Endothelial cell (in vitro differentiated cells): ENCODE results near the gene IRF4. TPM values are rescaled to one million over a fixed set of nuclear protein-coding genes. Genes with fewer than 3 reads are reported as not detected.

Source experiments
- DNase-seq: peaks from one replicate; pipeline ENCODE4 v3.0.0; 2021; ENCODE audit warnings: low spot score
- H3K27ac Mint-ChIP-seq: one replicate; pipeline ENCODE4 v1.8.0; 2021; ENCODE audit warnings: mixed read lengths, inconsistent platforms; ENCODE audit not compliant: unreplicated experiment
- H3K27me3 Mint-ChIP-seq: one replicate; pipeline ENCODE4 v1.8.0; 2021; ENCODE audit warnings: mild to moderate bottlenecking, moderate library complexity, mixed read lengths, inconsistent platforms; ENCODE audit not compliant: unreplicated experiment
- H3K36me3 Mint-ChIP-seq: one replicate; pipeline ENCODE4 v1.8.0; 2021; ENCODE audit warnings: mild to moderate bottlenecking, low read depth, mixed read lengths, inconsistent platforms; ENCODE audit not compliant: unreplicated experiment
- H3K4me1 Mint-ChIP-seq: one replicate; pipeline ENCODE4 v1.8.0; 2021; ENCODE audit warnings: mild to moderate bottlenecking, mixed read lengths, inconsistent platforms; ENCODE audit not compliant: unreplicated experiment
- H3K4me3 Mint-ChIP-seq: one replicate; pipeline ENCODE4 v1.8.0; 2021; ENCODE audit warnings: mild to moderate bottlenecking, mixed read lengths, inconsistent platforms; ENCODE audit not compliant: unreplicated experiment
- H3K9me3 Mint-ChIP-seq: one replicate; pipeline ENCODE4 v1.8.0; 2021; ENCODE audit warnings: mixed read lengths, inconsistent platforms; ENCODE audit not compliant: unreplicated experiment
- total RNA-seq: library from RNA; stranded (reverse); fragmentation: NEBNext Ultra II Directional; extraction: Animal tissue kit (Norgen Biotek cat#: 25700); gene quantifications from one replicate; pipeline ENCODE4 v1.2.1, GENCODE V29; 2021; ENCODE audit not compliant: unreplicated experiment
- TF ChIP-seq, protein P1 (sequence below): fragments of 200-600 bp; sonication (generic); IDR thresholded peaks from one replicate; pipeline ENCODE4 v1.5.0; 2021; ENCODE audit warnings: antibody characterized with exemption; ENCODE audit not compliant: unreplicated experiment

IRF4 gene
- total RNA-seq, 1 donor from 2014 or later: not detected

DNA sequence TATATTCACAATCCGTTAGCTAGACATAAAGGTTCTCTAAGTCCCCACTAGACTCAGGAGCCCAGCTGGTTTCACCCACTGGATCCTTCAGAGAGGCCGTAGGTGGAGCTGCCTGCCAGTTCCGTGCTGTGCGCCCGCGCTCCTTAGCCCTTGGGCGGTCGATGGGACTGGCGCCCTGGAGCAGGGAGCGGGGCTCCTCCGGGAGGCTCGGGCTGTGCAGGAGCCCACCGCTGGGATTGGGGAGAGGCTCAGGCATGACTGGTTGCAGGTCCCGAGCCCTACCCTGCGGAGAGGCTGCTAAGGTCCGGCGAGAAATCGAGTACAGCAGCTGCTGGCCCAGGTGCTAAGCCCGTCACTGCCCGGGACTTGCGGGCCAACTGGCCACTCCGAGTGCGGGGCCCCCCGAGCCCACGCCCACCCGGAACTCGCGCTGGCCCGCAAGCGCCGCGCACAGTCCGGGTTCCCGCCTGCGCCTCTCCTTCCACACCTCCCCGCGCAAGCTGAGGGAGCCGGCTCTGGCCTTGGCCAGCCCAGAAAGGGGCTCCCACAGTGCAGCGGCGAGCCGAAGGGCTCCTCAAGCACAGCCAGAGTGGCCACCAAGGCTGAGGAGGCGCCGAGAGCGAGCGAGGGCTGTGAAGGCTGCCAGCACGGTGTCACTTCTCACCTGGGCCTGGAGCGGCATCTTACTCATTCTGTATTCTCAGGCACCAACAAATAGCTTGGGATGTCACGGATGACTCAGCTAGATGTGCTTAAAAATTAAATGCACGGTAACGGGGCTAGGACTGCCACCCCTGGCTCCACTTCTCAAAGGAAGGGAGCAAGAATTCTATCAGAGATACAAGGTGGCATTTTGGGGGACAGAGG, 44.1 kb downstream of the IRF4 start:
- TF ChIP-seq, protein P1, sequence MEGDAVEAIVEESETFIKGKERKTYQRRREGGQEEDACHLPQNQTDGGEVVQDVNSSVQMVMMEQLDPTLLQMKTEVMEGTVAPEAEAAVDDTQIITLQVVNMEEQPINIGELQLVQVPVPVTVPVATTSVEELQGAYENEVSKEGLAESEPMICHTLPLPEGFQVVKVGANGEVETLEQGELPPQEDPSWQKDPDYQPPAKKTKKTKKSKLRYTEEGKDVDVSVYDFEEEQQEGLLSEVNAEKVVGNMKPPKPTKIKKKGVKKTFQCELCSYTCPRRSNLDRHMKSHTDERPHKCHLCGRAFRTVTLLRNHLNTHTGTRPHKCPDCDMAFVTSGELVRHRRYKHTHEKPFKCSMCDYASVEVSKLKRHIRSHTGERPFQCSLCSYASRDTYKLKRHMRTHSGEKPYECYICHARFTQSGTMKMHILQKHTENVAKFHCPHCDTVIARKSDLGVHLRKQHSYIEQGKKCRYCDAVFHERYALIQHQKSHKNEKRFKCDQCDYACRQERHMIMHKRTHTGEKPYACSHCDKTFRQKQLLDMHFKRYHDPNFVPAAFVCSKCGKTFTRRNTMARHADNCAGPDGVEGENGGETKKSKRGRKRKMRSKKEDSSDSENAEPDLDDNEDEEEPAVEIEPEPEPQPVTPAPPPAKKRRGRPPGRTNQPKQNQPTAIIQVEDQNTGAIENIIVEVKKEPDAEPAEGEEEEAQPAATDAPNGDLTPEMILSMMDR: no peak
- Mint-ChIP-seq H3K27me3 (peaks cover 1% of the 10 kb centered on the region), H3K36me3 (no peaks in the 10 kb centered on the region), H3K27ac (no peak overlapping the region), H3K4me1 (no peaks in the 10 kb centered on the region), H3K4me3 (no peak overlapping the region), H3K9me3 (no peaks in the 10 kb centered on the region)
- no peak for DNase-seq

DNA sequence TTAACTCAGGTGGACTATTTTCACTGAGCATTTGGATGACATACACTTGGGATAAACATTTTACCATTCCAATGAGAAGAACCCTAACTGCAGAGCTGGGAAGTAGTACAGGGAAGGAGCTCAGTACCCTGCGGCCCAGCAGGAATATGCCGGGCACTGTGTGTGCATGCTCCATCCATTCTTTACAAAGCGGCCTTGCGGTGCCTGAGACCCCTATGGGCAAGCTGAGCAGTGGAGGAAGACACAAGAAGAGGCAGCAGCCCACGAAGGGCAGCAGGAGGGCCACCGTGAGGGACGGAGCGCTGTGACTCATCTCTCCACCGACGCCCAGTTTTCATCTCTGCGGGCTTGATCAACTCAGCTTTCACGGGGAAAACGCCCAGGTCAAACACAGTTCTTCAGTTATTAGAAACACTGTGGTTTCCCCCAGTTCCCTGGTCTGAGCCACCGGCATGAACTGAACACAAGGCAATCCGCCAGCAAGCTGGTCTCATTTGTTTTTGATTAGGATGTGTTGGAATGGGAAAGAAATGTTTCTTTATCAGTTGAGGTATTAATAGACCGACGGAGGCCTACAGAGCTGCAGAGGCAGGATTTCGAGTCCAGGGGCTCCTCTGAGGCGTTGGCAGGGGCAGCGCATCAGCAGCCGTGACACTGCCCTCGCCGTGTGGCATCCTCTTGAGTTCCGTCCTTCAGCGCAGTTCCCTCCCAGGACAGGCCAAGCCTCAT, 44.9 kb downstream of the IRF4 start:
- Mint-ChIP-seq H3K9me3 (no peaks in the 10 kb centered on the region), H3K36me3 (no peaks in the 10 kb centered on the region), H3K4me1 (no peaks in the 10 kb centered on the region), H3K27ac (no peak overlapping the region), H3K4me3 (no peak overlapping the region), H3K27me3 (peaks cover 1% of the 10 kb centered on the region)
- TF ChIP-seq, protein P1: no peak
- no peak for DNase-seq

DNA sequence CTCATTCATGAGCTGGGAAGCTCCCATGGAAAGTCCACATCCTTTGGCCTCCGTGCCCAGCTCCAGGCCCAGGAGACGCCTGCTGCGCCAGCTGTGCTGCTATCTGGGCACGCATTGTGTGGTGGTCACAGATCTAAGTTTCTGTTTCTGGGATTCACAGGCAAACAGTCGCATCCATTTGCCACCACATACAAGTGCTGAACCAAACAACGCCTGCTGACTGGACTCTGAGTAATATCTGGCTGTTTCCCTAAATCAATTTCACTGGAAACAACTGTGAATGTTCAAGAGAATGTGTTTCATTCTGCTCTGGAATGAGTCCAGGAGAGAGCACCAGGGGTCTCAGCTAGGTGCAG, 45.5 kb downstream of the IRF4 start:
- DNase-seq: no peak
- Mint-ChIP-seq H3K4me3 (no peak overlapping the region), H3K9me3 (no peaks in the 10 kb centered on the region), H3K36me3 (no peaks in the 10 kb centered on the region), H3K4me1 (no peaks in the 10 kb centered on the region), H3K27ac (no peak overlapping the region), H3K27me3 (peaks cover 1% of the 10 kb centered on the region)
- TF ChIP-seq, protein P1: no peak

DNA sequence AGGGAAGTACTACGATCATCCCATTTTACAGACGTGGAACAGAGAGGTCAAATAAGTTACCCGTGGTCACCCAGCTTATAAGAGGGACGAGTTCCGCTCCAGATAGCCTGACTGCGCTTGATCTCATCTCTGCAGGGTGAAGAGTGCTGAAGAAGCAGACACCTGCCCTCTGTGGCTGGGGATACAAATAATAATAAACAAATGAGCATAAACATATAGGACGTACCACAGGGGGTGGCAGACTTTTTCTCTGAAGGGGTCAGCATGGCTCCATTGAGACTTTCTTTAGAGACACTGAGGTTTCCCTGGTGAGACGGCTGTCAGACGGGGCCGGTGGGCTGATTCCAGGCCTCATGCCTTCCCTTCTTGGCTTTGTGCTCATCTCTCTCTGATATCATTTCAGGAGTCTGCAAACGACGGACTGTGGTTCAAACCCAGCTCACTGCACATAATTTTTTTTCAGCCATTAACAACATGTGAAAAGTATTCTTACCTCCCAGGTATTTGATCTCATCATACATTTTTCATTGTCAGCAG, 47.1 kb downstream of the IRF4 start:
- no peaks in the 10 kb centered on the region for H3K4me1 Mint-ChIP-seq
- no peak overlapping the region for H3K4me3 Mint-ChIP-seq
- no peaks in the 10 kb centered on the region for H3K9me3 Mint-ChIP-seq
- TF ChIP-seq, protein P1: no peak
- no peaks in the 10 kb centered on the region for H3K36me3 Mint-ChIP-seq
- peaks cover 1% of the 10 kb centered on the region for H3K27me3 Mint-ChIP-seq
- no peak overlapping the region for H3K27ac Mint-ChIP-seq
- no peak for DNase-seq

DNA sequence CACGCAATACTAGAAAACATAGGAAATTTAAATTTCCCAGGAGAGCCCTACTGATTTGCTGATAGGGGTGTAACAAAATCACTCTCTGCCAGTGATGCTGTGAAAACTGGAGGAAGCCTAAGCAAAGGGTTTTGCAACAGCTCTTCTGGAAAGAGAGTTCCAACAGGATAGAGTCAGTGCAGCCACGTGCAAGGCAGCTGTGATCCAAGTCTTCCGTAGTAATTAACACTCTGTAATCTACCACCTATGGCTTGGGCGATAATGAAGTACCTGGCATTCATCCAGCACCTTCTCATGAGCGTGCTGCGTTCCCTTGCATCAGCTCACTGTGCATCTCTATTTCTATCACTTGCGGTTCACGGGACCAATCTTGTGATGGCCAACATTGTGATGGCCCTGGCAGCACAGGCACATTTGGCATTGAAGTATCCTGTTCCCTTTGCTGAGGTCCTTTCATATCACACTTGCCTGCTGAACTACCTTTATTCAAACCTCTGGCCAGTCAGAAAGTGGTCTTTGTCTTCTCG, 48.2 kb downstream of the IRF4 start:
- no peak overlapping the region for H3K27ac Mint-ChIP-seq
- H3K36me3 Mint-ChIP-seq: no peaks in the 10 kb centered on the region
- no peak overlapping the region for H3K4me3 Mint-ChIP-seq
- no peaks in the 10 kb centered on the region for H3K9me3 Mint-ChIP-seq
- no peak for DNase-seq
- H3K4me1 Mint-ChIP-seq: no peaks in the 10 kb centered on the region
- TF ChIP-seq, protein P1: no peak
- H3K27me3 Mint-ChIP-seq: peaks cover 3% of the 10 kb centered on the region
